ENCODE data around the gene UROC1.

DNA sequence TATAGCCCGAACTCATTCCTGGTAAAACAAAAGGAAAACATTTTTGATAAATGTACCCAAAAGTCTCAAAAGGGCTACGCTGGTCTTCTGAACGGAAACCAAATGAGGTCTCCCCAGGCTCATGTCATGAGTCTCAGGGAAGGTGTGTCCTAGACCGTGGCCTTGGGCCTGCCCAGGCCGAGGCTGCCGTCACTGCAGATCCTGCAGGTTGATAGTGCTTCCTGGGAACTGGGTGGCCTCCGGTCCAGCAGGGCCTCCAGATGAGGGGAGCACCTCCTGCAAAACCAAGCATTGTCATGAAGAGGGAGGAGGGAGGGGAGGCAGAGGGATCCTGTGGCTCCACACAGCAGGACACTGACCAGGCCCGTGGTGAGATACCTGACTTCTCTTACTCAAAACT lies 79.4 kb downstream of the UROC1 start:
- TF ChIP-seq SUZ12 (IDR thresholded peaks at IDR 0.05; ENCODE audit: extremely low read depth, insufficient read depth, insufficient read length): no peak
- no peak for TF ChIP-seq ZNF274 (IDR thresholded peaks at IDR 0.05; ENCODE audit: low read depth, low read length)

Data from NT2/D1 (cell line).